HepG2 (cell line): ENCODE results near the gene CDHR1. TPM values are rescaled to one million over a fixed set of nuclear protein-coding genes. Genes with fewer than 3 reads are reported as not detected.

Experiments
- AFF4 ChIP-seq: sonication (generic); formaldehyde crosslinking; IDR thresholded peaks from 2 replicates; pipeline ENCODE4 v1.4.0; 2020; ENCODE audit warnings: missing genetic modification reagents
- ARID3A ChIP-seq: IDR thresholded peaks from 2 replicates; pipeline ENCODE4 v1.6.1; 2012; ENCODE audit warnings: low read depth, low read length, improper control_type of control experiment
- DBP ChIP-seq: sonication (generic); formaldehyde crosslinking; IDR thresholded peaks from 2 replicates; pipeline ENCODE4 v1.4.0; 2020; ENCODE audit warnings: missing genetic modification reagents; ENCODE audit errors: not compliant biosample characterization
- HNRNPUL1 ChIP-seq: fragments of 200-400 bp; formaldehyde crosslinking; IDR thresholded peaks from 2 replicates; pipeline ENCODE4 v1.6.1; 2017; ENCODE audit warnings: low read depth, mild to moderate bottlenecking, low read length, moderate library complexity
- KAT8 ChIP-seq: IDR thresholded peaks from 2 replicates; pipeline ENCODE4 v1.6.1; 2016; ENCODE audit warnings: missing genetic modification reagents, missing compliant biosample characterization
- PLRG1 ChIP-seq: fragments of 450-650 bp; conservative IDR thresholded peaks from 2 replicates; pipeline ENCODE4 v1.6.1; 2016
- RNF219 ChIP-seq: sonication (generic); formaldehyde crosslinking; IDR thresholded peaks from 2 replicates; pipeline ENCODE4 v1.5.0; 2020; ENCODE audit warnings: mild to moderate bottlenecking, missing genetic modification reagents
- ZNF33B ChIP-seq: sonication (generic); formaldehyde crosslinking; IDR thresholded peaks from 2 replicates; pipeline ENCODE4 v1.5.1; 2020; ENCODE audit warnings: mild to moderate bottlenecking, missing genetic modification reagents
- polyA plus RNA-seq, 8 experiments: library from polyadenylated mRNA; depleted of rRNA in 3 of 8; stranded (reverse) in 7 of 8; unstranded in 1 of 8; fragments of >200 nt; fragmentation: Illumina TruSeq in 4 of 8; extraction: Trizol in 4 of 8; gene quantifications; 2 replicates each; pipeline versions ENCODE4 v1.2.1 to v1.2.3, GENCODE V29; 2011 to 2016; ENCODE audit warnings: low read depth in 4 of 8, missing spikeins in 1 of 8, mixed read lengths in 1 of 8; ENCODE audit not compliant: insufficient read depth in 1 of 8
- total RNA-seq, 5 experiments: library from RNA; depleted of rRNA; stranded (reverse); fragments of >200 nt; fragmentation: Illumina TruSeq; extraction: Trizol; gene quantifications; 2 replicates each; pipeline ENCODE4 v1.2.3, GENCODE V29; 2016; ENCODE audit warnings: low read depth in 1 of 5

The CDHR1 gene
- total and polyA plus RNA-seq, 2 of the 13 experiments (the other 11 are each of a cell fraction or from before 2014, with no cell fraction given) = 0.04 to 0.09 TPM

GRCh38 chr10:84173501-84173929 lies 20.8 kb upstream of the CDHR1 start, which contains the start of gene GPR15LG (continued):
- no peak for TF ChIP-seq ZNF33B (CRISPR knock-in tag)
- TF ChIP-seq AFF4 (CRISPR knock-in tag) = no peak
- no peak for TF ChIP-seq RNF219 (CRISPR knock-in tag)
- TF ChIP-seq KAT8 = no peak
- no peak for TF ChIP-seq ARID3A
- TF ChIP-seq HNRNPUL1 = no peak
- TF ChIP-seq DBP (CRISPR knock-in tag) = no peak
- TF ChIP-seq PLRG1 = no peak
- TF ChIP-seq, all 625 proteins: peak for 0
